H1 (cell line): ENCODE results near the gene DAPK1. TPM values are rescaled to one million over a fixed set of nuclear protein-coding genes. Genes with fewer than 3 reads are reported as not detected.

Experiments
- BCL11A ChIP-seq, 2 experiments: IDR thresholded peaks; one replicate each; pipeline ENCODE4 v1.6.1; 2011; ENCODE audit warnings: low read depth in 2 of 2, low read length in 2 of 2, mild to moderate bottlenecking in 2 of 2
- CTCF ChIP-seq, 3 experiments: IDR thresholded peaks; 1 replicate in 2 of 3; 2 replicates in 1 of 3; pipeline versions ENCODE4 v1.5.1 to v1.6.1; 2011; ENCODE audit warnings: low read length in 3 of 3, mild to moderate bottlenecking in 3 of 3, inconsistent platforms in 2 of 3, low read depth in 1 of 3, moderate library complexity in 1 of 3; ENCODE audit not compliant: insufficient read depth in 1 of 3; ENCODE audit errors: control extremely low read depth in 1 of 3
- HDAC6 ChIP-seq: IDR thresholded peaks from one replicate; pipeline ENCODE4 v1.7.1; 2012; ENCODE audit warnings: low read depth, mild to moderate bottlenecking, inconsistent platforms, low read length, moderate library complexity
- KDM1A ChIP-seq: fragments of 200-600, 300-600 bp; sonication (generic); IDR thresholded peaks from 2 replicates; pipeline ENCODE4 v1.7.1; 2016; ENCODE audit warnings: mild to moderate bottlenecking, low read length, borderline replicate concordance
- NANOG ChIP-seq: IDR thresholded peaks from 2 replicates; pipeline ENCODE4 v1.6.1; 2011; ENCODE audit warnings: low read length, low read depth, mild to moderate bottlenecking, inconsistent platforms; ENCODE audit not compliant: insufficient read depth, poor library complexity, severe bottlenecking
- PHF8 ChIP-seq: fragments of 200-600 bp; sonication (generic); conservative IDR thresholded peaks from 2 replicates; pipeline ENCODE4 v1.7.1; 2012; ENCODE audit warnings: low read depth, mild to moderate bottlenecking, inconsistent platforms, low read length, moderate library complexity
- POLR2A ChIP-seq, 2 experiments: IDR thresholded peaks; 1 replicate in 1 of 2; 2 replicates in 1 of 2; pipeline ENCODE4 v1.6.1; 2011; ENCODE audit warnings: low read depth in 2 of 2, low read length in 2 of 2, mild to moderate bottlenecking in 2 of 2; ENCODE audit errors: control extremely low read depth in 1 of 2
- POLR2AphosphoS5 ChIP-seq: IDR thresholded peaks from 2 replicates; pipeline ENCODE4 v1.6.1; 2011; ENCODE audit warnings: low read depth, low read length
- RAD21 ChIP-seq, 2 experiments: IDR thresholded peaks in 1 of 2; conservative IDR thresholded peaks in 1 of 2; 2 replicates each; pipeline ENCODE4 v1.6.1; 2011; ENCODE audit warnings: low read depth in 2 of 2, low read length in 2 of 2, improper control_type of control experiment in 1 of 2, inconsistent platforms in 1 of 2, mild to moderate bottlenecking in 1 of 2, moderate library complexity in 1 of 2
- RBBP5 ChIP-seq: IDR thresholded peaks from 2 replicates; pipeline ENCODE4 v1.7.1; 2012; ENCODE audit warnings: low read depth, mild to moderate bottlenecking, inconsistent platforms, low read length, moderate library complexity, borderline replicate concordance
- RFX5 ChIP-seq: IDR thresholded peaks from 2 replicates; pipeline ENCODE4 v1.6.1; 2011; ENCODE audit warnings: low read depth, low read length, improper control_type of control experiment, borderline replicate concordance
- SIN3A ChIP-seq, 2 experiments: IDR thresholded peaks in 1 of 2; conservative IDR thresholded peaks in 1 of 2; 2 replicates each; pipeline ENCODE4 v1.6.1; 2011 to 2012; ENCODE audit warnings: low read length in 2 of 2, improper control_type of control experiment in 1 of 2, low read depth in 1 of 2, mild to moderate bottlenecking in 1 of 2
- SIX5 ChIP-seq: IDR thresholded peaks from 2 replicates; pipeline ENCODE4 v1.6.1; 2011; ENCODE audit warnings: mild to moderate bottlenecking, low read depth, low read length
- SP2 ChIP-seq: IDR thresholded peaks from 2 replicates; pipeline ENCODE4 v1.6.1; 2012; ENCODE audit warnings: mild to moderate bottlenecking, low read length, inconsistent platforms
- TAF1 ChIP-seq: IDR thresholded peaks from 2 replicates; pipeline ENCODE4 v1.6.1; 2011; ENCODE audit warnings: mild to moderate bottlenecking, low read depth, low read length
- TAF7 ChIP-seq: optimal IDR thresholded peaks from 2 replicates; pipeline ENCODE3; 2011; ENCODE audit warnings: low read depth, mild to moderate bottlenecking, inconsistent platforms, low read length, moderate library complexity, borderline replicate concordance
- TBP ChIP-seq: IDR thresholded peaks from 2 replicates; pipeline ENCODE4 v1.6.1; 2011; ENCODE audit warnings: low read depth, low read length, improper control_type of control experiment
- polyA plus RNA-seq, 7 experiments: library from polyadenylated mRNA; depleted of rRNA in 3 of 7; stranded (reverse) in 5 of 7; unstranded in 2 of 7; fragments of >200 nt in 5 of 7; fragments of 200-250 nt in 2 of 7; gene quantifications; 1 replicate in 5 of 7; 2 replicates in 1 of 7; 4 replicates in 1 of 7; pipeline versions ENCODE4 v1.2.1 to v1.2.3, GENCODE V29; 2011 to 2013; ENCODE audit warnings: missing spikeins in 2 of 7, mixed read lengths in 2 of 7
- total RNA-seq: library from RNA; stranded (reverse); fragmentation: NEBNext Ultra II Directional; extraction: Animal tissue kit (Norgen Biotek cat#: 25700); gene quantifications from 2 replicates; pipeline ENCODE4 v1.2.1, GENCODE V29; 2021

The DAPK1 gene
- total and polyA plus RNA-seq, 2 of the 8 experiments (the other 6 are each of a cell fraction or from before 2014, with no cell fraction given): 62.4 to 131 TPM

- TF ChIP-seq KDM1A (0 out of 2 replicates have a peak, but pooled peaks have one; percentile 10), TBP (peak; percentile 78), SIN3A (conservative IDR thresholded peaks at IDR 0.05 in 1 of 2, IDR thresholded peaks at IDR 0.05 in 1 of 2; ENCODE audit: low read depth in 1 of 2, low read length in 2 of 2) (0 out of 4 replicates have a peak, but pooled peaks have one; percentile 36 to 41), RFX5 (no peak; the same call in 1 of the 2 replicates), SP2 (no peak), RAD21 (IDR thresholded peaks at IDR 0.05 in 1 of 2, conservative IDR thresholded peaks at IDR 0.05 in 1 of 2; ENCODE audit: low read depth in 2 of 2, low read length in 2 of 2) (peak; percentile 53 to 69; a peak in 3 of 4 replicates), BCL11A (IDR thresholded peaks at IDR 0.05; ENCODE audit: low read depth in 2 of 2, low read length in 2 of 2) (no peak), TAF1 (peak; percentile 79), POLR2AphosphoS5 (peak; percentile 75), TAF7 (peak; percentile 52), NANOG (no peak), SIX5 (no peak), CTCF (IDR thresholded peaks at IDR 0.05; ENCODE audit: control extremely low read depth in 1 of 3, insufficient read depth in 1 of 3, low read depth in 1 of 3, low read length in 3 of 3) (peak; percentile 47 to 65 (median 64)), PHF8 (peak; percentile 61; the same call in 1 of the 2 replicates), HDAC6 (no peak), RBBP5 (peak; percentile 57; the same call in 1 of the 2 replicates), POLR2A (IDR thresholded peaks at IDR 0.05; ENCODE audit: control extremely low read depth in 1 of 2, low read depth in 2 of 2, low read length in 2 of 2) (peak; percentile 59 to 88)
Observed at GRCh38 chr9:87725900-87726709, 228.4 kb downstream of the DAPK1 start, which contains the start of gene CTSL (continued).
